HG03354 (cell line): ENCODE measurements around the gene SNRPD3.
A peak's percentile ranks its signal among the peaks of the same experiment; 100 is the strongest.
"Not testable (repeated sequence)": the region's sequence is repeated elsewhere in the genome, so short reads cannot be mapped to it uniquely, and the experiment has no call there.

Source experiments
- ATAC-seq: cut with Tn5 transposase; IDR thresholded peaks from one replicate; pipeline ENCODE4 v1.9.1; 2021; ENCODE audit warnings: mild to moderate bottlenecking; ENCODE audit not compliant: unreplicated experiment, poor library complexity, severe bottlenecking

The SNRPD3 gene

DNA sequence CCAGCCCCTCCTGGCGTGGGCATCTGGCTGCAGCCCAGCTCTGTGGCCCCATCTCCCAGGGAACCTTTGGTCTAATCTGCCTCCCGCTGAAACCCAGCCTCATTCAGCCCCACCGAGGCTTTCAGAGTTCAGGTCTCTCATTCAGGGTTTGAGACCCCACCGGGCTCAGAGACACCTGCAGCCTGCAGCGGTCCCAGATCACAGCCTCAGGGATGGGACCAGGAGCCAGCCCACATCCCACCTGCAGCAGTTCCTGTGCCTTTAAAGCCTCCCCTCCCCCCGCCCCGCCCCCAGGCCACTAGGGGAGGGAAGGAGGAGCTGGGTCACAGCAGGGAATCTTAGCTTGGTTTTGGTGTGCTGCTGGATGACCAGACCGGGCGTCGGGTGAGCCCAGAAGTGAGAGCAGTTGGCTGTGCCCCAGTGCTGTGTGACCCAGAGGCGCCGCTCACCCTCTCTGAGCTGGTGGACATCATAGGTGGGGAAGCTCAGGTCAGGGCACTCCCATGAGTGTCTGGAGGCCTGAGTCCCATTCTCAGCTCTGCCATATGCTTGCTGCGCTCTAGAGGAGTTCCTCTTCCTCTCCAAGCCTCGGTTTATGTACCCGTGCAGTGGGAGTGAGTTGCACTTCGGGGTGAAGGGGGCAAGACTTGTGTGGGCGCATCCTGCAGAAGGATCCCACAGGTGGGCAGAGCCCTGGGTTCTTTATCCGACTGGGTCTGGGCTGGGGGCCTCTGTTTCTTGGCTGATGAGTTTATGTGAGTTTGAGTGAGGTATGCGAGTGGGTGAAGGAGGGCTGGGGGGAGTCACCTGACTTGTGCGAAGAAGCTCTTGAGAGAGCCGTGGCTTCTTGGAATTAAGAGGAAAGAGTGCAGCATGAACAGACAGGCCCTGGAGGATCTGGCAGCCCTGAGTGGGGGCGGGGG is 47.3 kb downstream of the SNRPD3 start, which contains the start of gene GGT1:
Gene GGT1, plus strand, starts transcription at position 347 of the 923 bp plus-strand sequence. CDS start 7,889 bp downstream, outside the sequence.
- not testable (repeated sequence) for ATAC-seq

DNA sequence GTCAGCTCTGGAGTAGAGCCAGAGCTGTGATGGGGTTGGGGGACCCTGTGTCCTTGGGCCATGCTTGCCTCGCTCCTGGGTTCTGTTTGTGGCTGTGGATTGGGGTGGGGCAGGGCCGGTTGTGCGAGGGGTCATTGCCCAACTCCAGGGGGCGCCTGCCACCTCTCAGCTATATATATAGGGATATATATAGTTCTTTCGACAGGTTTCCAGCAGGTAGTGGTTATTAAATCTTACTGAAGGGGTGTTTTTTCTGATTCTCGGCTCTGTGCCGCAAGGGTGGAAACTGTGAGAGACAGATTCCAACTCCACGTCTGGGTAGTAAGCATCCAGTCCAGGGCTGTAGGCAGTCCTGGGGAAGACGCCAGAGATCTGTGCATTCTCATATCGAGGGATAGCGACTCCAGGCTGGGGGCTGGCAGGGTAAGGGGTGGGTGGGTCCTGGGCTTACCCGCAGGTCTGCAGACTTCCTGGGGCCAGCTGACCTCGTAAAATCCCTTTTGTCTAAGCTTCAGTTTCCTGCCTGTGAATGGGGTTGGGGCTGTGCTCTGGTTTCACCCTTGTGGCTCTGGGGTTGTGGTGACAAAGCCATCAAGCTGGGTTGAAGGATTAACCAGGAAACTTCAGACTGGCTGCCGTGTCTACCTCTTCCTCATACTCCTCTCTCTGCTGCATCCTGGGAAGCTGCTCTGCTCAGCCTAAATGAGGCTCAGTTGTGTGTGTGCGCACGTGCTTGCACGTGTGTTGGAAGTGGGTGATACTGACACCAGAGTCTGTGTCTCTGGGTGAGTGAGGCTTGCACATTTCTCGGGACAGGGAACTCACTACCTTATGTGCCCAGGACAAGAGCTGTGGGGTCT is 48.2 kb downstream of the SNRPD3 start:
- ATAC-seq, result not testable (repeated sequence)

DNA sequence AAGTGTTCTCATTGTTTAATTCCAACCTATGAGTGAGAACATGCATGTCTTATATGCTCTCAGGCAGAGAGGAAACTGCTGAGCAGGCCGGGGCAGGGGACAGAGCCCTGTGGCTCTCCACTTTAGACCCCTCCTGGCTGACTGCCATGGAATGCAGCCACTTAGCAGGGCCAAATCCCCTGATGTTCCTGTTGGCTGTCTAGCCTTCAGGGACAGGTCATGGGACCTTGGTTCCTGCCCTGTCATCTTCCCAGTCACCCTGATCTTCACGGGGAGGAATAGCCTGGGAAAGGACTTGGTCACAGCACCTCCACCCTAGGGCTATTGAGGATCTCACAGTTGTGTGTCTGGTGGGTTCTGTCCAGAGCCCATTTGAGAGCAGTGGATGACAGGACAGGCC is 50.5 kb downstream of the SNRPD3 start:
- ATAC-seq, result not testable (repeated sequence)

DNA sequence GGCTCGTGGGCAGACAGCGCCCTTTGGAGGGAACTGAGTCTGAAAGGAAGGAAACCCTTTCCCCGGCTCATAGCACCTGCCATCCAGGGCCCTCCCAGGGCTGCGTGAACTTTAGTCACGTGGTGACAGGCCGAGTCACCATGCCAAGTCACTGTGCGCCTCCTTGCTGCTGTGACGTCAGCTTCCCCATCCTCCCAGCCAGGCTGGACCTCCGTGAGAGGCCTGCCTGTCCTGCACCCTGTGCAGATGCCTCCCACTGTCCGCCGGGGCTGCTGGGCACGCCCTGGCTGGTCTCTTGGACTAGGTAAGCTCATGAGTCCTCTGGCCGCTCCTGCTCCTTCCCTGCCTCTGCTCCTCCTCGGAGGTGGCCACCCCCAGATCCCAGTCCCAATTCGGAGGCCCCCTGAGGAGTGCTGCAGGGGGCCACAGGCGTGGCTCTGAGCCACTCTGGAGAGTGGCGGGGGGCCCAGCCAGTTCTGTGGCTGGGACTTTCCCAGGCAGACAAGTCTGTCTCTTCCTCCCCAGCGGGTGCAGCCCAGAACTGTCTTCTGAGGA is 51.7 kb downstream of the SNRPD3 start:
- peak; percentile 51 for ATAC-seq

DNA sequence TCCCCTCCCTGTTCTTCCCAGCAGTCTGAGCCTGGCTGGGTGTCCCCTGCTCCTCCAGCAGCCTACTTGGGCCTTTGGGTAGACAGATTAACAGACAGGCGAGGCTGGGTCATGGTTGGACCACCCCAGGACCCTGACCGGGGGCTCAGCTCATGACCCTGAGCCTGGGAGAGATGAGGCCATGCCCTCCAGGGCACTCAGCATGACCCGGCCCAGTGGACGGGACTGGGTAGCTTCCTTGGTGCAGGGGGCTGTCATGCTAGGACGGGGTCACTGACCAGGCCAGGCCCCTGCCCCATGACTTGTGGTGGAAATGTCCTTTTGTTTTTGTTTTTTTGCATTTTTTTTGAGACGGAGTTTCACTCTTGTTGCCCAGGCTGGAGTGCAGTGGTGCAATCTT is 52.5 kb downstream of the SNRPD3 start:
- ATAC-seq, result not testable (repeated sequence)

DNA sequence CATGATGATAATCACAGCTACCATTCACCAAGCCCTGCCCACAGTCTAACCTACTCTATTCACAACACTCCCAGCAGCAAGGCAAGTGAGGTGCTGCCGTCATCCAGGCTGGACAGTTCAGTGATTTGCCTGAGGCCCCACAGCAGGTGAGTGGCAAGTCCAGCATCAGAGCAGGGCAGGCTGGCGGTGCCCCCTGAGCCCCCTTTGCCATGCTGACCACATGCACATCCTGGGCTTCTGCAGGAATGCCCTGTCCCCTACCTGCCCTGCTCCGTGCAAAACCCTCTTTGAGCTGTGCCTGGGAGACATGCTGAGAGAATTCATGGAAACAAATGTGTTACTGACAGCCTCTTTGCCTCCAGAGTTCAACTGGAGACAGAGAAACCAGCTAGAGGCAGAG is 54.1 kb downstream of the SNRPD3 start:
- ATAC-seq, result not testable (repeated sequence)

DNA sequence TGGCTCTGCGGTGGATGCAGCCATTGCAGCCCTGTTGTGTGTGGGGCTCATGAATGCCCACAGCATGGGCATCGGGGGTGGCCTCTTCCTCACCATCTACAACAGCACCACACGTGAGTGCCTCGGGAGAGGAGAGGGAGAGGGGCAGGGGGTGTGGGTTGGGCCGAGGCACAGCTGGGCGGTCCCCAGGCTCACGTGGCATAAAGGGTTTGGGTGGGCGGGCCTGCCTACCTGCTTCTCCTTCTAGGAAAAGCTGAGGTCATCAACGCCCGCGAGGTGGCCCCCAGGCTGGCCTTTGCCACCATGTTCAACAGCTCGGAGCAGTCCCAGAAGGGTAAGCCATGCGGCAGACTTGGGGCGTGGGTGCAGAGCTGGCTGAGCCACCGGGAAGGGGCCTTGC is 59.0 kb downstream of the SNRPD3 start:
- ATAC-seq, result not testable (repeated sequence)

DNA sequence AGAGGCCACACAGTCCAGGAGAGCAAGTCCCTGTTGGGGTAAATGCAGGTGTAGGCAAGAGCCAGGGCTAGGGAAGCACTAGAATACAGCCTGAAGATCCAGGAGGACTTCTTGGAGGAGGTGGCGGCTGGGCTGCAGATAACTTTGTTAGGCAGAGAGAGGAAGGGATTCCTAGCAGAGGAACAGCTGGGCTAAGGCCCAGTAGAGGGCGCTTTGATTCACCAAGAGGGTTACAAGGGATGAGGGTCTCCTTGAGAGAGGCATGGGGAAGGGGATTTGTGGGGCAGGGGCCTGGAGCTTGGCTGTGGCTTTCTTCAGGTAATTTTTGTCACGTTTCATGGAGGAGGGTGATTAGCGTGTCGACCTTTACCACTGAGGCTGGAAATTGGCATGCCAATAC is 65.4 kb downstream of the SNRPD3 start:
- not testable (repeated sequence) for ATAC-seq

DNA sequence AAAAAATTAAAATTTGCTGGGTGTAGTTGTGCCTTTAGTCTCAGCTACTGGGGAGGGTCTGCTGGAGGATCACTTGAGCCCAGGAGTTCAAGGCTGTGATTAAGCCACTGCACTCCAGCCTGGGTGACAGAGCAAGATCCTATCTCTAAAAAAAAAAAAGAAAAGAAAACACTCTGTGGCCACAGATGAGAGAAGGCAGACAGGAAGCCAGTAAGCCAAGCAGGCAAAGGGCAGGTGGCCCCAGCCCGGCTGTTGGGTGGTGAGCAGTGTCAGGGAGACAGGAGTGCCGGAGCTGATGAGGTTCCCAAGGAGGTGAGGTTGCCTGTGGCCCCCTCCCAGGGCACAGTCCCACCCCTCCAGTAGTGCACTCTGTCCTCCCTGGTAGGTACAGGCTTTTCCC is 66.8 kb downstream of the SNRPD3 start:
- not testable (repeated sequence) for ATAC-seq
